Omental fat pad (tissue), 4 donors: ENCODE measurements around the gene KRT74. TPM values are rescaled to one million over a fixed set of nuclear protein-coding genes. Genes with fewer than 3 reads are reported as not detected.

ENCODE experiments used
- ATAC-seq: fragments of 150-250 bp; one replicate; pipeline ENCODE4 v1.9.1; 2016; ENCODE audit warnings: mild to moderate bottlenecking, moderate library complexity; ENCODE audit not compliant: low FRiP score
- DNase-seq: peaks from one replicate; pipeline ENCODE4 v3.0.0-alpha.2; 2019; ENCODE audit warnings: low spot score
- total RNA-seq, 4 donors: library from RNA; depleted of rRNA; stranded (reverse); fragments of >200 nt; gene quantifications; one replicate each; pipeline ENCODE4 v1.1.0, GENCODE V29; 2016
- TF ChIP-seq, protein P1 (sequence below), 3 donors: fragments of 450-650 bp; IDR thresholded peaks; one replicate each; pipeline ENCODE4 v1.5.1; 2016 to 2017; ENCODE audit warnings: antibody characterized with exemption in 3 of 3, mild to moderate bottlenecking in 3 of 3, moderate library complexity in 2 of 3

Gene KRT74
- total RNA-seq, 4 donors from 2014 or later: not detected

DNA sequence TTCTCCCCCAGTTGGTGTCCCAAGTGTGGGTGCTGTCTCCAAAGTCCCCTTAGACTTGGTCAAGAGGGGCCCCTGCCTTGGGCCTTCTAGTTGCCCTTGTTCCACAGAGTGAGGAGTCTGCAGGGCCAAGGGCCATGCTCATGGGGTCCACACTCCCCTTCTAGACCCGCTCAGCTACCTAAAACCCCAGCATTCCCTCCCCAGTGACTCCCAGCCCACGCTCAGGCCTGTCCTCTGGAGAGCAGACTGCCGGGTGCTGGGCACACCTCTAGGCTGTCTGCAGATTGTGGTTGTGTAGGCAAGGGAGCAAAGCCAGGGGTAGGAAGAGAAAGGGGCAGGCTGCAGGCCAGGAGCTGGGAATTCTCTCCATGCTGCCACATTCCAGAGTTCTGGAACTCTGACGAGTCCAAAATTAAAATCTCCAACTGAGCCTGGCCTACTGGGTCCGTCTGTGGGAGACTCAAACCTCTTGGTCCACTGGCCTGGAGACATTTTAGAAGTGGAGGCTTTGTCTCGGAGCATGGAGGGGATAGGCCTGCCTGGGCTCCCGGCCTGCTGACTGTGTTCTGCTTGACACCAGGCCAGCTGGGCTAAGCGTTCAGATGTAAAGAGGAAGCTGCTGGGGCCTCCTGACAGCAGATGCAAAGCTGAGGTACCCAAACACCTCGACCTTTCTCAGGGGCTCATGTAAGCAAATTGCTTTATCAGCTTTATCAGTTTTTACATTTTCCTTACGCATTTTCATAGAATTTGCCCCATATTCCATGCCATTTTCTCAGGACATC is 39.8 kb downstream of the KRT74 start:
- DNase-seq (no peak), ATAC-seq (no peak)

DNA sequence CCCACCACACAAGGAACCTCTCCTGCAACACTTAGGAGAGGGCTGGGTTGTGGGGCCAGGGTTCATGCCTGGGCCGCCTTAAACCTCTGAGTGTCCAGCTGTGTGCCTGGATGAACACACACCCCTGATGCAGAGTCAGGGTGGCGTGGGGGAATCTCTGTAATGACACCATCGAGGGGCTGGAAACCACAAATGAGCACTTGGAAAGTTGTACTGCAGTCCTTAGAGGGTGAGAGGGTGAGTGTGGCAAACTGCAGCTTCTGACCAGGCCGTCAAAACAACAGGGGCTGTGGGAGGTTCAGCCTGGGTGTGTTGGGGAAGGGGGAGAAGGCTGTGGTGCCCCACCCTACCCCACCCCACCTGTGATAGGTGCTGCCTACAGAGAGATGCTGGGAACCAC is 41.0 kb downstream of the KRT74 start:
- DNase-seq (no peak), ATAC-seq (no peak)
- TF ChIP-seq, protein P1, sequence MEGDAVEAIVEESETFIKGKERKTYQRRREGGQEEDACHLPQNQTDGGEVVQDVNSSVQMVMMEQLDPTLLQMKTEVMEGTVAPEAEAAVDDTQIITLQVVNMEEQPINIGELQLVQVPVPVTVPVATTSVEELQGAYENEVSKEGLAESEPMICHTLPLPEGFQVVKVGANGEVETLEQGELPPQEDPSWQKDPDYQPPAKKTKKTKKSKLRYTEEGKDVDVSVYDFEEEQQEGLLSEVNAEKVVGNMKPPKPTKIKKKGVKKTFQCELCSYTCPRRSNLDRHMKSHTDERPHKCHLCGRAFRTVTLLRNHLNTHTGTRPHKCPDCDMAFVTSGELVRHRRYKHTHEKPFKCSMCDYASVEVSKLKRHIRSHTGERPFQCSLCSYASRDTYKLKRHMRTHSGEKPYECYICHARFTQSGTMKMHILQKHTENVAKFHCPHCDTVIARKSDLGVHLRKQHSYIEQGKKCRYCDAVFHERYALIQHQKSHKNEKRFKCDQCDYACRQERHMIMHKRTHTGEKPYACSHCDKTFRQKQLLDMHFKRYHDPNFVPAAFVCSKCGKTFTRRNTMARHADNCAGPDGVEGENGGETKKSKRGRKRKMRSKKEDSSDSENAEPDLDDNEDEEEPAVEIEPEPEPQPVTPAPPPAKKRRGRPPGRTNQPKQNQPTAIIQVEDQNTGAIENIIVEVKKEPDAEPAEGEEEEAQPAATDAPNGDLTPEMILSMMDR (IDR thresholded peaks at IDR 0.05): no peak

More for the DNA sequence above, 39.8 kb downstream of the KRT74 start:
- TF ChIP-seq, protein P1 (IDR thresholded peaks at IDR 0.05): no peak

DNA sequence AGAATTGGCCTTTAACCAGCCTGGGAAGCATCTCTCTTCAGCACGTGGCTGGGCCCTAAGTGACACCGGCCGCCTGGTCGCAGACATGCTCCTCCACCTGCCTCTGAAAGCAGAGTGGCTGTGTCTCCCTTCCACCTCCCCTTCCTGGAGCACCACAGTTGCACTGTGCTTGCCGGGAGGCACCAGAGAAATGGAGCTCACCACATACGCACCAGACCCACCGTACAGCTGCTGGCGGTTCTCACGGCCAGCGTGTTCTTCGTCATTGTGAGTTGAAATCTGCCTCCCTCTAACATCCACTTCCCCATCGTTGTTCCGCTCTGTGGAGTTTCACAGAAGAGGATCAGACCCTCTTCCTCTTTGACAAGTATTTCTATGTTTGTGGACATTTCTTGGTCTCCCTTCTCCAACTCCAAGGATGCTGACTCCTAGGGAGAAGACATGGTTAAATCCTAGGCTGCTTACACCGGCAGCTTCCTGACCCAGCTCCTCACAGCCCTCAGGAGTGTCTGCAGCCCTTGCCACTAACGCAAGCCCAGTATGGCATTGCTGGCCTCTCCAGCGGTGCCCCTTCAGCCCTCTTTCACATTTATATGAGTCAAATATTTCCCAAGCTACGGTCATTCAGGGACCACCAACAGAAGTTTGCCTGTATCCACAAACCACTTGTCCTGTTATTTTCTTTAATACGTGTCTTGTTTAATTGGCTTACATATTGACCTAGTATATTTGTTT is 41.9 kb downstream of the KRT74 start:
- ATAC-seq (no peak), DNase-seq (no peak)
- TF ChIP-seq, protein P1 (IDR thresholded peaks at IDR 0.05): no peak

DNA sequence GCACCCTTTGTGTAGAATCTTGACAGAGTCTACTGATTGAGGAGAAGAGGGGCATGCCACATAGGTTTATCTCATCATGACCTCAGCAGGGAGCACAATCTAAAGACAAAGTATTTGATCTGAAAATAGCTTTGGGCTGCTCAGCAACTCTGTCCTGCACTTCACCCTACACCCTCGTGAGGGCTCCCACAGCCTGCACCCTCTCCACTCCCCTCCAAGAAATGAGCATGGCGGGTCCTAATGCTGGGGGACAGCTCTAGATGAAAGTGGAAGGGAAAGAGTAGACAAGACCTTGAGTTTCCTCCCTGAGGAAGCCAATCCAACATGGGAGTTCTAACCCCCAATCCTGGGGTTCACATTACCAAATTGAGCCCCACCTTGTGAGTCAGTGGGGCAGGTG is 42.7 kb downstream of the KRT74 start:
- DNase-seq: no peak
- ATAC-seq: no peak
- TF ChIP-seq, protein P1 (IDR thresholded peaks at IDR 0.05): no peak

DNA sequence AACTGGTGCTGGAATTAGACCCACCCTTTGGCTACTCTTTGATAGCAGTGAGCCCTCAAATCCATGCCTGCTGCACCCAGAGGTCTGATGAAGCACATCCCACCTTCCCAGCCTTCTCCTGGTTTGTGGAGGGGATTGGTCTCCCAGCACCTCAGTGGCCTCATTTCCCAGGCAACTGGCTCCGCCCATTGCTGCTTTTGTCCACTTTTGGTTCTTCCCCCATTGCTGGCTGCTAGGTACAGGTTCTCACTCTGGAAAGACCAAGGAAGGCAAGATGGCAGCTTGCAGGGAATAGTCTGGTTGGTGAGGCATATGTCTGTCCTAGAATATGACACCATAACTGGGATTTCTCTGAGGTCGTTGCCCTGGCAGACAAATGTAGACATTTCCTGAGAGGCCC is 43.3 kb downstream of the KRT74 start:
- TF ChIP-seq, protein P1 (IDR thresholded peaks at IDR 0.05): no peak
- no peak for DNase-seq
- no peak for ATAC-seq

DNA sequence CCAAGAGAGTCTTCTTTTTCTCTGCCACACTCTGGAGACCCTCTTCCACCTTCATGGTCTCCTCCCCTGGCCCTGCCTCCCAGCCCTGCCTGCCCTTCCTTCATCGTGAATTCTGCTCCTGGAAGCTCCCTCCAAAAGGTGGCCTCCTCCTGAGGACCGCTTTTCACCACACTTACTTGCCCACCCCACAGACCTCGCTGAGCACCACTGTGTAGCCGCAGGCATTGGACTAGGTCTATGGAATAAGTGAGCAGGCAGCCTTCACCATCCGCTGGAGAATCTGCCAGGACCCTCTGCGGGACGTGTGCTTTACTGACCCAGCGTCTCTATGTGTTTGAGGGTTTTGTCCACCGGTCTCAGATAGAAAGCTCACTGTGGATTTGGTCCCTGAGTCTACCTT is 43.8 kb downstream of the KRT74 start:
- TF ChIP-seq, protein P1 (IDR thresholded peaks at IDR 0.05): no peak
- ATAC-seq (no peak), DNase-seq (no peak)
